A549 (cell line): ENCODE results near the gene SNAP29.

Experiments used
- CEBPB ChIP-seq, 2 experiments: fragments of >200 bp in 1 of 2; sonication (Bioruptor Twin) in 1 of 2; formaldehyde crosslinking in 1 of 2; IDR thresholded peaks; 2 replicates each; pipeline ENCODE4 v1.6.1; 2012 to 2016
- CHD4 ChIP-seq: fragments of 200-600 bp; sonication (generic); IDR thresholded peaks from 2 replicates; pipeline ENCODE4 v1.6.1; 2016; ENCODE audit warnings: antibody characterized with exemption, mild to moderate bottlenecking, borderline replicate concordance
- CTCF ChIP-seq: fragments of >200 bp; sonication (Bioruptor Twin); formaldehyde crosslinking; IDR thresholded peaks from 3 replicates; pipeline ENCODE4 v1.5.1; 2016
- E2F6 ChIP-seq: IDR thresholded peaks from 2 replicates; pipeline ENCODE4 v1.6.1; 2012; ENCODE audit warnings: low read depth, borderline replicate concordance
- FOSL2 ChIP-seq, 2 experiments: fragments of 450-650 bp in 1 of 2; fragments of >200 bp in 1 of 2; sonication (Bioruptor Twin) in 1 of 2; formaldehyde crosslinking; IDR thresholded peaks; 2 replicates each; pipeline versions ENCODE4 v1.5.0 to v1.6.1; 2016 to 2020; ENCODE audit warnings: mild to moderate bottlenecking in 1 of 2, moderate library complexity in 1 of 2
- MAX ChIP-seq: IDR thresholded peaks from 2 replicates; pipeline ENCODE4 v1.6.1; 2012
- MYC ChIP-seq: IDR thresholded peaks from 2 replicates; pipeline ENCODE4 v1.6.1; 2012; ENCODE audit warnings: mild to moderate bottlenecking, inconsistent platforms, low read length, improper control_type of control experiment, borderline replicate concordance
- NFE2L2 ChIP-seq: fragments of 150-350 bp; conservative IDR thresholded peaks from 2 replicates; pipeline ENCODE4 v1.6.1; 2014; ENCODE audit warnings: low read length
- POLR2A ChIP-seq: IDR thresholded peaks from 2 replicates; pipeline ENCODE4 v1.6.1; 2012; ENCODE audit warnings: mild to moderate bottlenecking, low read length
- REST ChIP-seq: fragments of 200-600 bp; sonication (generic); IDR thresholded peaks from 2 replicates; pipeline ENCODE4 v1.6.1; 2016; ENCODE audit warnings: antibody characterized with exemption, mild to moderate bottlenecking, moderate library complexity
- TP53 ChIP-seq: fragments of 250-450 bp; sonication (Bioruptor Pico); IDR thresholded peaks from 2 replicates; pipeline ENCODE4 v1.5.0; 2021; ENCODE audit warnings: mild to moderate bottlenecking, moderate library complexity
- USF2 ChIP-seq: fragments of 450-650 bp; IDR thresholded peaks from 2 replicates; pipeline ENCODE4 v1.6.1; 2014; ENCODE audit warnings: antibody characterized with exemption

- TF ChIP-seq CTCF (no peak), FOSL2 (IDR thresholded peaks at IDR 0.05) (no peak), FOSL2 (CRISPR knock-in tag; IDR thresholded peaks at IDR 0.05) (no peak), NFE2L2 (no peak), REST (no peak), POLR2A (no peak), MAX (no peak), CEBPB (IDR thresholded peaks at IDR 0.05) (no peak), MYC (no peak), CHD4 (no peak), USF2 (no peak), E2F6 (no peak), TP53 (CRISPR knock-in tag) (no peak)
Observed at GRCh38 chr22:20919718-20920117, 60.9 kb downstream of the SNAP29 start.
